ENCODE results near the gene PDCD1. TPM values are rescaled to one million over a fixed set of nuclear protein-coding genes. Genes with fewer than 3 reads are reported as not detected.

Gene PDCD1
- total and polyA plus RNA-seq, 9 donors = 0.13 to 0.57 (median 0.27) TPM; not detected in 2

- peak; percentile 72 to 82 (median 79) for DNase-seq
- Histone ChIP-seq H3K9me3 (no peaks in the 10 kb centered on the region), H3K36me3 (no peaks in the 10 kb centered on the region), H3K27ac (peak overlapping the region in 1 of 2 donors; percentile 57), H3K27me3 (no peaks in the 10 kb centered on the region), H3K4me1 (ENCODE audit: insufficient read depth) (peaks cover 2% of the 10 kb centered on the region), H3K4me3 (peak overlapping the region; percentile 33)
- 5 to 13% (median 7%) methylated on average over 22 to 65 of the region's 65 CpGs for WGBS, 3 donors
- TF ChIP-seq POLR2A (IDR thresholded peaks at IDR 0.05) (no peak), CTCF (IDR thresholded peaks at IDR 0.05) (peak in 1 of 3 donors; percentile 36)
- intact Hi-C loops (cut with DNase I) = no loop called here
Observed at GRCh38 chr2:241844066-241844728, 14.5 kb downstream of the PDCD1 start.

- intact Hi-C loops (cut with DNase I) = no loop called here
- H3K4me1 ChIP-seq (ENCODE audit: insufficient read depth) = peaks cover 2% of the 10 kb centered on the region
- H3K27ac ChIP-seq = peak overlapping the region in 1 of 2 donors; percentile 57
- peak overlapping the region; percentile 33 for H3K4me3 ChIP-seq
- DNase-seq = peak in 1 of 5 donors; percentile 35
- no peaks in the 10 kb centered on the region for H3K27me3 ChIP-seq
- no peaks in the 10 kb centered on the region for H3K36me3 ChIP-seq
- TF ChIP-seq EP300 (IDR thresholded peaks at IDR 0.05) = no peak
- no peak for TF ChIP-seq CTCF (IDR thresholded peaks at IDR 0.05)
- no peak for TF ChIP-seq POLR2A (IDR thresholded peaks at IDR 0.05)
- no peaks in the 10 kb centered on the region for H3K9me3 ChIP-seq
- 46 to 80% (median 80%) methylated on average over 23 to 52 of the region's 52 CpGs for WGBS, 3 donors
Observed at GRCh38 chr2:241843321-241844065, 15.2 kb downstream of the PDCD1 start.

- H3K27me3 ChIP-seq = no peaks in the 10 kb centered on the region
- 77 to 85% (median 84%) methylated on average over 29 of the region's 29 CpGs for WGBS, 3 donors
- intact Hi-C loops (cut with DNase I) = no loop called here
- DNase-seq = peak in 2 of 5 donors; percentile 32 to 62
- no peaks in the 10 kb centered on the region for H3K36me3 ChIP-seq
- H3K9me3 ChIP-seq = no peaks in the 10 kb centered on the region
- TF ChIP-seq POLR2A (IDR thresholded peaks at IDR 0.05) = no peak
- no peak for TF ChIP-seq EP300 (IDR thresholded peaks at IDR 0.05)
- no peak for TF ChIP-seq CTCF (IDR thresholded peaks at IDR 0.05)
- H3K27ac ChIP-seq = peak overlapping the region in 1 of 2 donors; percentile 20
- peaks cover 2% of the 10 kb centered on the region for H3K4me1 ChIP-seq (ENCODE audit: insufficient read depth)
- H3K4me3 ChIP-seq = no peak overlapping the region
Observed at GRCh38 chr2:241842620-241843211, 16.0 kb downstream of the PDCD1 start.

GRCh38 chr2:241842067-241842415, 16.7 kb downstream of the PDCD1 start:
- Histone ChIP-seq H3K9me3 (no peaks in the 10 kb centered on the region), H3K27me3 (no peaks in the 10 kb centered on the region), H3K4me3 (no peak overlapping the region), H3K27ac (no peak overlapping the region), H3K4me1 (ENCODE audit: insufficient read depth) (peaks cover 2% of the 10 kb centered on the region), H3K36me3 (no peaks in the 10 kb centered on the region)
- TF ChIP-seq CTCF (IDR thresholded peaks at IDR 0.05) = no peak
- no peak for TF ChIP-seq POLR2A (IDR thresholded peaks at IDR 0.05)
- TF ChIP-seq EP300 (IDR thresholded peaks at IDR 0.05) = no peak
- no peak for DNase-seq
- intact Hi-C loops (cut with DNase I) = no loop called here
- WGBS, 3 donors = 72 to 83% (median 78%) methylated on average over 11 of the region's 11 CpGs

Data from ovary (tissue), 9 donors.